Ascending aorta (tissue), 2 donors: Measurements from ENCODE around the gene KCNJ11. TPM values are rescaled to one million over a fixed set of nuclear protein-coding genes. Genes with fewer than 3 reads are reported as not detected.

ENCODE experiments used
- DNase-seq, 2 donors: peaks; one replicate each; pipeline ENCODE4 v3.0.0-alpha.2; 2019; ENCODE audit warnings: low spot score in 2 of 2
- H3K27ac ChIP-seq, 2 donors: fragments of 200-600 bp; sonication (generic); one replicate each; pipeline ENCODE4 v1.5.1; 2016 to 2017; ENCODE audit warnings: mild to moderate bottlenecking in 1 of 2
- H3K27me3 ChIP-seq: fragments of 200-600 bp; sonication (generic); one replicate; pipeline ENCODE4 v1.5.1; 2017
- H3K36me3 ChIP-seq, 2 donors: fragments of 200-600 bp; sonication (generic); one replicate each; pipeline ENCODE4 v1.5.1; 2016
- H3K4me1 ChIP-seq, 2 donors: fragments of 200-600 bp; sonication (generic); one replicate each; pipeline ENCODE4 v1.5.1; 2016 to 2017; ENCODE audit warnings: mild to moderate bottlenecking in 1 of 2
- H3K4me3 ChIP-seq, 2 donors: fragments of 200-600 bp; sonication (generic); one replicate each; pipeline ENCODE4 v1.5.1; 2016 to 2017; ENCODE audit warnings: mild to moderate bottlenecking in 1 of 2
- H3K9me3 ChIP-seq, 2 donors: fragments of 200-600 bp; sonication (generic); one replicate each; pipeline ENCODE4 v1.5.1; 2016
- CTCF ChIP-seq, 3 experiments: fragments of 200-600 bp in 2 of 3; fragments of 450-650 bp in 1 of 3; sonication (generic) in 2 of 3; IDR thresholded peaks; one replicate each; pipeline ENCODE4 v1.5.1; 2016 to 2019; ENCODE audit warnings: antibody characterized with exemption in 3 of 3, mild to moderate bottlenecking in 1 of 3, moderate library complexity in 1 of 3
- intact Hi-C: fragments of 100-400 bp; cut with DNase I; formaldehyde crosslinking; loops from one replicate; pipeline ENCODE4 v1.15.1; 2023
- total RNA-seq: library from RNA; depleted of rRNA; stranded (reverse); fragments of >200 nt; gene quantifications from one replicate; pipeline ENCODE4 v1.1.0, GENCODE V29; 2016

The KCNJ11 gene
- total RNA-seq, 1 donor from 2014 or later: not detected

DNA sequence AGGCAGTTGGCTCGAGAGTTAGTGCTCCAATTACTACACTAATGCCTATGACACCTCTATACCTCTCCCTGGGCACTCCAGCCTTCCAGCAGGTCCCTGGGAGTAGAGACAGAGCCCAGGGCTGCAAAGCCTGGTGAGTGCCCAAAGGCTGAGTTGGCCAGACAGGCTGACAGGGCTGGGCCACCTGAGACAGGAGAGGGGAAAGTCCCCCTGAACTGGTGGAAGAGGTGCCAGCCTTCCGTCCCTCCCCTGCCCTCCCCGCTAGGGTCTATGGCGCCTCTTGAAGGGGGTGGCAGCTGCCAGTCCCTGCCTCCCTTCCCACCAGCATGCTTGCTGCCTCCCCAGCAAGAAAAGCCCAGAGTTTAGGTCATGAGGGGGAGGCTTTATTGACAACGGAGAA lies 3.0 kb downstream of the KCNJ11 start:
- intact Hi-C loops: loop anchor here (5.0 to 10.0 kb wide), 2 partner anchors 178 to 589 kb away; partner anchors contain the start of gene PIK3C2A
- DNase-seq: no peak
- H3K4me3 ChIP-seq: no peak overlapping the region
- H3K4me1 ChIP-seq: peaks cover 7 to 8% of the 10 kb centered on the region in 2 donors
- no peaks in the 10 kb centered on the region for H3K9me3 ChIP-seq
- H3K27ac ChIP-seq: peak overlapping the region in 1 of 2 donors; percentile 73
- no peak for TF ChIP-seq CTCF (IDR thresholded peaks at IDR 0.05)
- no peaks in the 10 kb centered on the region for H3K36me3 ChIP-seq
- no peaks in the 10 kb centered on the region for H3K27me3 ChIP-seq

- H3K27me3 ChIP-seq: no peaks in the 10 kb centered on the region
- intact Hi-C loops: loop anchor here (1.0 to 10.0 kb wide), 2 partner anchors 120 to 591 kb away; no protein-coding TSS in a partner anchor
- no peak overlapping the region for H3K27ac ChIP-seq
- H3K36me3 ChIP-seq: no peaks in the 10 kb centered on the region
- peak; percentile 87 to 96 (median 88) for TF ChIP-seq CTCF (IDR thresholded peaks at IDR 0.05)
- DNase-seq: peak in 1 of 2 donors; percentile 88
- no peaks in the 10 kb centered on the region for H3K9me3 ChIP-seq
- H3K4me3 ChIP-seq: no peak overlapping the region
- H3K4me1 ChIP-seq: peaks cover 7 to 8% of the 10 kb centered on the region in 2 donors
Measured at GRCh38 chr11:17384002-17384511, 4.4 kb downstream of the KCNJ11 start.

- intact Hi-C loops: loop anchor here (10.0 kb wide), 1 partner anchor 591 kb away; no protein-coding TSS in a partner anchor
- Histone ChIP-seq H3K27me3 (no peaks in the 10 kb centered on the region), H3K27ac (no peak overlapping the region), H3K9me3 (no peaks in the 10 kb centered on the region), H3K36me3 (no peaks in the 10 kb centered on the region), H3K4me1 (peaks cover 4% of the 10 kb centered on the region in 2 donors), H3K4me3 (no peak overlapping the region)
- DNase-seq: no peak
- TF ChIP-seq CTCF (IDR thresholded peaks at IDR 0.05): no peak
Measured at GRCh38 chr11:17383461-17383860, 5.0 kb downstream of the KCNJ11 start.

DNA sequence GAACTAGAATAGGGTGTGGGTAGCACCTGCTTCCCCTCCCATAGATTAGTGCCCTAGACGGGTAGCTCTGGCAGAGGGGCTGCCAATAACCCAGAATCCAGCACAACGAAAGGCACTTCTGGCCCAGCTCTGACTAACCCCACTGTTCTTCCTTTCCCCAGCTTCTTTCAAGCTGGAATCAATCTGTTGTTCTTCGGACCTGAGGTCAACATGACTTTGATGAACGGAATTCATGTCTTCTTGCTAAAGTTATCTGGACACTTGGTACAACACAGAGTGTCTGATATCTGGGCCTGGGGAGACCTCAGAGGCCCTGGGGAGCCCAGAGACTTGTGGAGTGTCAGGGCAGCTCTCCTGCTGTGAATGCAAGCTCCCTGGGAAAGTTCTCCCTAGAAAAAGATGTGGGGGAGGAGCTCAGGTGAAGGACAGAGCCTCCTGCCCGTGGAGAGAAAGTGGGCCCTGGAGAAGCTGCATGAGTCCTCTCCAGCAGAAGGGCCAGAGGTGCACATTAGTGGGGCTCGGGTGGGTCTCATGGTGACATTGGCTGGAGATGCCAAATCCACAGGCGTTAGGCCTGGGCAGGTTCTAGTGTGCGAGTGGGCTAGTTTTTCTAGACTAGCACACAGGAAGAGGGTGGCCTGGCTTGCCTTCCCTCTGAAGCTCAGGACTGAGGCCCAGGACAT lies 6.3 kb downstream of the KCNJ11 start:
- H3K4me1 ChIP-seq: peaks cover 4% of the 10 kb centered on the region in 2 donors
- H3K4me3 ChIP-seq: no peak overlapping the region
- no peak for TF ChIP-seq CTCF (IDR thresholded peaks at IDR 0.05)
- intact Hi-C loops: loop anchor here (10.0 kb wide), 1 partner anchor 593 kb away; no protein-coding TSS in a partner anchor
- H3K36me3 ChIP-seq: no peaks in the 10 kb centered on the region
- DNase-seq: no peak
- no peak overlapping the region for H3K27ac ChIP-seq
- H3K9me3 ChIP-seq: no peaks in the 10 kb centered on the region
- no peaks in the 10 kb centered on the region for H3K27me3 ChIP-seq

GRCh38 chr11:17381156-17381555 lies 7.3 kb downstream of the KCNJ11 start:
- no peak for DNase-seq
- Histone ChIP-seq H3K9me3 (no peaks in the 10 kb centered on the region), H3K27ac (no peak overlapping the region), H3K36me3 (no peaks in the 10 kb centered on the region), H3K4me3 (no peak overlapping the region), H3K27me3 (no peaks in the 10 kb centered on the region), H3K4me1 (peaks cover 1 to 3% of the 10 kb centered on the region in 2 donors)
- TF ChIP-seq CTCF (IDR thresholded peaks at IDR 0.05): no peak
- intact Hi-C loops: loop anchor here (10.0 kb wide), 1 partner anchor 594 kb away; no protein-coding TSS in a partner anchor
